ENCODE data around the gene NPAS2. TPM values are rescaled to one million over a fixed set of nuclear protein-coding genes. Genes with fewer than 3 reads are reported as not detected.
A peak's percentile ranks its signal among the peaks of the same experiment; 100 is the strongest.

The NPAS2 gene
- total RNA-seq, 2 donors from 2014 or later = 33.9 to 38.3 TPM

GRCh38 chr2:100938031-100939026 is 118.4 kb downstream of the NPAS2 start:
- no peak overlapping the region for H3K4me3 ChIP-seq
- intact Hi-C loops (cut with DNase I) = no loop called here
- no peak for DNase-seq
- no peaks in the 10 kb centered on the region for H3K27me3 ChIP-seq
- no peak for TF ChIP-seq CTCF (IDR thresholded peaks at IDR 0.05)
- no peaks in the 10 kb centered on the region for H3K36me3 ChIP-seq
- H3K4me1 ChIP-seq = no peaks in the 10 kb centered on the region
- H3K9me3 ChIP-seq = no peaks in the 10 kb centered on the region
- H3K9ac ChIP-seq (ENCODE audit: low read depth in 2 of 2, low read length in 2 of 2) = no peak overlapping the region
- H3K27ac ChIP-seq = no peak overlapping the region

GRCh38 chr2:100939445-100939844 is 119.5 kb downstream of the NPAS2 start:
- intact Hi-C loops (cut with DNase I) = no loop called here

GRCh38 chr2:100940240-100940639 is 120.3 kb downstream of the NPAS2 start:
- Histone ChIP-seq H3K9me3 (no peaks in the 10 kb centered on the region), H3K9ac (ENCODE audit: low read depth in 2 of 2, low read length in 2 of 2) (no peak overlapping the region), H3K27ac (no peak overlapping the region), H3K4me1 (no peaks in the 10 kb centered on the region), H3K36me3 (no peaks in the 10 kb centered on the region), H3K4me3 (no peak overlapping the region), H3K27me3 (no peaks in the 10 kb centered on the region)
- DNase-seq = no peak
- no peak for TF ChIP-seq CTCF (IDR thresholded peaks at IDR 0.05)
- intact Hi-C loops (cut with DNase I) = no loop called here

More at GRCh38 chr2:100939445-100939844, 119.5 kb downstream of the NPAS2 start:
- H3K27ac ChIP-seq = no peak overlapping the region
- H3K36me3 ChIP-seq = no peaks in the 10 kb centered on the region
- H3K4me3 ChIP-seq = no peak overlapping the region
- no peak for DNase-seq
- H3K9me3 ChIP-seq = no peaks in the 10 kb centered on the region
- no peaks in the 10 kb centered on the region for H3K27me3 ChIP-seq
- no peak overlapping the region for H3K9ac ChIP-seq (ENCODE audit: low read depth in 2 of 2, low read length in 2 of 2)
- H3K4me1 ChIP-seq = no peaks in the 10 kb centered on the region
- no peak for TF ChIP-seq CTCF (IDR thresholded peaks at IDR 0.05)

- no peaks in the 10 kb centered on the region for H3K27me3 ChIP-seq
- H3K4me3 ChIP-seq = no peak overlapping the region
- H3K9me3 ChIP-seq = no peaks in the 10 kb centered on the region
- intact Hi-C loops (cut with DNase I) = no loop called here
- H3K27ac ChIP-seq = no peak overlapping the region
- no peaks in the 10 kb centered on the region for H3K36me3 ChIP-seq
- DNase-seq = peak; percentile 29
- H3K9ac ChIP-seq (ENCODE audit: low read depth in 2 of 2, low read length in 2 of 2) = no peak overlapping the region
- no peak for TF ChIP-seq CTCF (IDR thresholded peaks at IDR 0.05)
- no peaks in the 10 kb centered on the region for H3K4me1 ChIP-seq
Observed at GRCh38 chr2:100940766-100941645, 121.1 kb downstream of the NPAS2 start.

- no peaks in the 10 kb centered on the region for H3K4me1 ChIP-seq
- no peaks in the 10 kb centered on the region for H3K36me3 ChIP-seq
- H3K27me3 ChIP-seq = no peaks in the 10 kb centered on the region
- no peak for DNase-seq
- intact Hi-C loops (cut with DNase I) = no loop called here
- no peak overlapping the region for H3K27ac ChIP-seq
- TF ChIP-seq CTCF (IDR thresholded peaks at IDR 0.05) = no peak
- H3K9ac ChIP-seq (ENCODE audit: low read depth in 2 of 2, low read length in 2 of 2) = no peak overlapping the region
- H3K4me3 ChIP-seq = no peak overlapping the region
- H3K9me3 ChIP-seq = no peaks in the 10 kb centered on the region
Observed at GRCh38 chr2:100941646-100942240, 121.8 kb downstream of the NPAS2 start.
